ENCODE data around the gene WDR93.

WDR93 gene

DNA sequence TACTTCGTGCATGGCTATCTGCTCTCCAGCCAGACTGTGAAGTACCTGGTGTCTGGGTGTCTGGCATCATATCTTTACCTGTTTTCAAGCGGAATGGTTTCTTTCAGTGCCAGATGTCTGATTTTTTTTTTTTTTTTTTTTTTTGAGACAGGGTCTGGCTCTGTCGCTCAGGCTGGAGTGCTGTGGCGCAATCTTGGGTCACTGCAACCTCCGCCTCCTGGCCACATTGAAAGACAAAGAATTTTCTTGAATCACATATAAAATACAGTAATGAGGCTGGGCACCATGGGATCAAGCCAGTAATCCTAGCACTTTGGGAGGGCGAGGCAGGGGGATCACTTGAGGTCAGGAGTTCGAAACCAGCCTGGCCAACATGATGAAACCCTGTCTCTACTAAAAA lies 63.2 kb downstream of the WDR93 start:
- Histone ChIP-seq H3K27me3 (ENCODE audit: control insufficient read depth, insufficient read depth, low read length) (peaks cover 13% of the 10 kb centered on the region), H3K9ac (ENCODE audit: low read depth, low read length) (no peak overlapping the region), H3K4me1 (ENCODE audit: control insufficient read depth, insufficient read depth, low read length) (peaks cover 7% of the 10 kb centered on the region), H3K9me3 (replicated peaks; ENCODE audit: low read length) (no peaks in the 10 kb centered on the region), H3K4me2 (ENCODE audit: low read length) (no peak overlapping the region), H3K4me3 (ENCODE audit: low read length) (no peak overlapping the region), H3K36me3 (ENCODE audit: insufficient read depth, low read length) (no peaks in the 10 kb centered on the region)

DNA sequence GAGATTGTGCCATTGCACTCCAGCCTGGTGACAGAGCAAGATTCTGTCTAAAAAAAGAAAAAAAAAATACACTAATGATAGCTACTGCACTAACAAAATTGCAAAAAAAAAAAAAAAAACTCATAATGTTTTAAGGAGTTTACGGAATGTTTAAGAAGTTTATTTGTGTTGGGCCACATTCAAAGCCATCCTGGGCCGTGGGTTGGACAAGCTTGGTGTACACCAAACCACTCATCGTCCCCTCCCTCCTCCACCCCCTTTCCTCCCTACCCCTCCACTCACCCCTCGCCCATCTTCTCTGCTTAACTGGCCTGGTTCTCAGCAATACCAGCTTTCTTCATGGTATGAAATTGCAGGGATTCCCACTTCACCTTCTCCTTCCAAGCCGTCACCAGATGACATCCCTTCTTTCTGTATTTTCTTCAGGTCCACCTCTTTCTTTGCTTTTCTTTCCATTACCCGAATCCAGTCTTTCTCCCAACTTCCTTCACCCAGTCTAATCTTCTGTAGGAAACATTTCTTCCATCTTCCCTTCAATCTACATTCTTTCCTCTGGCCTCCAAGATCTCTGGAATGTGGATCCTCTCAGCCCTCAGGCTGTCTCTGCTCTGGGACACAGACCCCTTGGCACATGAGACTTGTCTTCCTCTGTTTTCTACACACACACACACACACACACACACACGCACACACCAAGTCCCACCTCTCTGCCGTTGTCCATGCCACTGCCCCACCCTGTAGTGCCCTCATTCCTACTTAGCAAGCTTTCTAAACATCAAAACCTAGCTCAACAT lies 63.9 kb downstream of the WDR93 start:
- Histone ChIP-seq H3K9ac (ENCODE audit: low read depth, low read length) (no peak overlapping the region), H3K4me1 (ENCODE audit: control insufficient read depth, insufficient read depth, low read length) (peaks cover 7% of the 10 kb centered on the region), H3K27me3 (ENCODE audit: control insufficient read depth, insufficient read depth, low read length) (peaks cover 9% of the 10 kb centered on the region), H3K36me3 (ENCODE audit: insufficient read depth, low read length) (no peaks in the 10 kb centered on the region), H3K4me3 (ENCODE audit: low read length) (no peak overlapping the region), H3K9me3 (replicated peaks; ENCODE audit: low read length) (no peaks in the 10 kb centered on the region), H3K4me2 (ENCODE audit: low read length) (no peak overlapping the region)

DNA sequence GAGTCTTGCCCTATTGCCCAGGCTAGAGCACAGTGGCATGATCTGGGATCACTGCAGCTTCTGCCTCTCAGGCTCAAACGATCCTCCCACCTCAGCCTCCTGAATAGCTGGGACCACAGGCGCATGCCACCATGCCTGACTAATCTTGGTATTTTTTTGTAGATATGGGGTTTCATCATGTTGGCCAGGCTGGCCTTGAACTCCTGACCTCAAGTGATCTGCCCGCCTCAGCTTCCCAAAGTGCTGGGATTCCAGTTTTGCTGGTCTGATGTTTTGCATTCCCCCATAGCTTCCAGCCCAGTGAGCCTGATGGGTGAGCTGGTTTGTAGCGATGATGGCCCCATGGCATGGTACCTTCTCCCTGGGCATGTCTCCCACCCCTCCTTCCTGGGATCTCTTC lies 65.1 kb downstream of the WDR93 start:
- Histone ChIP-seq H3K4me2 (ENCODE audit: low read length) (no peak overlapping the region), H3K9me3 (replicated peaks; ENCODE audit: low read length) (no peaks in the 10 kb centered on the region), H3K36me3 (ENCODE audit: insufficient read depth, low read length) (no peaks in the 10 kb centered on the region), H3K4me3 (ENCODE audit: low read length) (no peak overlapping the region), H3K27me3 (ENCODE audit: control insufficient read depth, insufficient read depth, low read length) (peaks cover 3% of the 10 kb centered on the region), H3K4me1 (ENCODE audit: control insufficient read depth, insufficient read depth, low read length) (no peaks in the 10 kb centered on the region), H3K9ac (ENCODE audit: low read depth, low read length) (no peak overlapping the region)

DNA sequence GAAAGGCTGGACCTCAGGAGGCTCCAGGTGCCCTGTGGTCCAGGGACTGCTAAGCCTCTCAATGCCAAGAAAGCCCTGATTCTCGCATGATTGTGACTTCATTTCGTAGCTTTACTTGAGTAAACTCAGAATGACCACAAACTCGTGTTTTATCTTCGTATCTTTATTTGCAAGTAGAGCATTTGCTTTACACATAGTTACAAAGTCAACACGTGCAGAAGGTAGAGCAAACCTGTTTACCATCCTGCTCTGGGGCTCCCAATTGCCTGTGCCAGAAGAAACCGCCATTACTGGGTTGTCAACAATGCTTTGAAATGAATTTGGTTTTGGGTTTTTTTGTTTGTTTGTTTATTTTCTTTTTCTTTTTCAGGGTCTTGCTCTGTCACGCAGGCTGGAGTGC lies 66.3 kb downstream of the WDR93 start:
- no peak overlapping the region for H3K4me2 ChIP-seq (ENCODE audit: low read length)
- no peaks in the 10 kb centered on the region for H3K4me1 ChIP-seq (ENCODE audit: control insufficient read depth, insufficient read depth, low read length)
- H3K27me3 ChIP-seq (ENCODE audit: control insufficient read depth, insufficient read depth, low read length), result peaks cover 3% of the 10 kb centered on the region
- no peaks in the 10 kb centered on the region for H3K9me3 ChIP-seq (replicated peaks; ENCODE audit: low read length)
- H3K36me3 ChIP-seq (ENCODE audit: insufficient read depth, low read length), result no peaks in the 10 kb centered on the region
- no peak overlapping the region for H3K9ac ChIP-seq (ENCODE audit: low read depth, low read length)
- no peak overlapping the region for H3K4me3 ChIP-seq (ENCODE audit: low read length)

DNA sequence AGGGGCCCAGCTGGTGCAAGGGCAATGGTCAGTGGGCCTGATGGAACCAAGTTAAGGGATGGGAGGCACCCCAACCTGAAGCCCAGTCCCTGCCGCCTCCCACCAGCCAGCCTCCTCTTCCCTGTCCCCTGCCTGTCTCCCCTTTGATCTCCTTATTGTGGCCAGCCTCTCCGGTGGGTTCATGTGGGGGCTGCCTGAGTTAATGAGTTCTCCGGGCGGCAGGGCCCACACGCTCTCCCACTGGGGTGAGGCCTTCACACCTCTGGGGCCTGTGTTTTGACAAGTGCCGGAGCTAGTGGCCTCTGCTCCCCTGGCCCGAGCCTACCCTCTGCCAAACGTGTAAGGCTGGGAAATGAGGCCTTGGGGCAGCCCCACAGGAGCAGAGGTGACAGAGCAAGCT lies 67.7 kb downstream of the WDR93 start:
- Histone ChIP-seq H3K4me2 (ENCODE audit: low read length) (no peak overlapping the region), H3K9me3 (replicated peaks; ENCODE audit: low read length) (no peaks in the 10 kb centered on the region), H3K9ac (ENCODE audit: low read depth, low read length) (no peak overlapping the region), H3K27me3 (ENCODE audit: control insufficient read depth, insufficient read depth, low read length) (peaks cover 3% of the 10 kb centered on the region), H3K4me3 (ENCODE audit: low read length) (no peak overlapping the region), H3K36me3 (ENCODE audit: insufficient read depth, low read length) (no peaks in the 10 kb centered on the region), H3K4me1 (ENCODE audit: control insufficient read depth, insufficient read depth, low read length) (no peaks in the 10 kb centered on the region)

DNA sequence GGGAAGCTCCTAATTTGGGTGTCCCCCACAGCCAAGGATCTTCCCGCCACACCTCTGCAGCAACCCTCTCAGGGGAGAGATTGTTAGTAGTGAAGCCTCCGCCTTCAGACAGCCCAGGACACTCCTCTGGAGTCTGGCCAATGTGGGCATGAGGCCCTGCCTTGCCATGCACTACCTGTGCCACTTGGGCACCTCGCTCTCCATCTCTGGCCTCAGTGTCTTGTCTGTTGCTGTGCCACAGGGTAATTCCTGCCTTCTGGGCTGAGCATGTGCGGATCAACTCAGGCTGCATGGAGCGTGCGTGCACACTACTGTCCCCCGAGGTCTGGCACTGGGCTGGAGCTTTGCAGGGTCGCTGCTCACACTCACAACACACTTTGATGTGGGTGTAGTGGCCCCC lies 68.4 kb downstream of the WDR93 start:
- H3K4me3 ChIP-seq (ENCODE audit: low read length), result no peak overlapping the region
- H3K27me3 ChIP-seq (ENCODE audit: control insufficient read depth, insufficient read depth, low read length), result peaks cover 3% of the 10 kb centered on the region
- H3K4me1 ChIP-seq (ENCODE audit: control insufficient read depth, insufficient read depth, low read length), result no peaks in the 10 kb centered on the region
- no peaks in the 10 kb centered on the region for H3K36me3 ChIP-seq (ENCODE audit: insufficient read depth, low read length)
- no peaks in the 10 kb centered on the region for H3K9me3 ChIP-seq (replicated peaks; ENCODE audit: low read length)
- H3K9ac ChIP-seq (ENCODE audit: low read depth, low read length), result no peak overlapping the region
- no peak overlapping the region for H3K4me2 ChIP-seq (ENCODE audit: low read length)

DNA sequence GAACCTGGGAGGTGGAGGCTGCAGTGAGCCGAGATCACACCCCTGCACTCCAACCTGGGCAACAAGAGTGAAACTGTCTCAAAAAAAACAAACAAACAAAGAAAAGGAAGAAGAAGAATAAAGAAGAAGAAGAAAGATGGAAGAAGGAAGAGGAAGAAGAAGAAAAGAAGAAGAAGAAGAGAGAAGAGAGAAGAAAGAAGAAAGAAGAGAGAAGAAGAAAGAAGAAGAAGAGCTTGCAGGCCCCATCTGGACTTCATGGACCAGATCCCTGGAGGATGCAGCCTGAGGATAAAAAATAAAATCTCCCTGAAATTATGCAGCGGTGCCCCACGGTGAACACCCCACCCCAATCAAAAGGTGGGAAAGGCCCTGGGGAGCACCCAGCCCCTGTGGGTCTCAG lies 69.2 kb downstream of the WDR93 start:
- no peaks in the 10 kb centered on the region for H3K36me3 ChIP-seq (ENCODE audit: insufficient read depth, low read length)
- peaks cover 3% of the 10 kb centered on the region for H3K27me3 ChIP-seq (ENCODE audit: control insufficient read depth, insufficient read depth, low read length)
- no peak overlapping the region for H3K4me3 ChIP-seq (ENCODE audit: low read length)
- no peak overlapping the region for H3K4me2 ChIP-seq (ENCODE audit: low read length)
- H3K4me1 ChIP-seq (ENCODE audit: control insufficient read depth, insufficient read depth, low read length), result no peaks in the 10 kb centered on the region
- no peak overlapping the region for H3K9ac ChIP-seq (ENCODE audit: low read depth, low read length)
- H3K9me3 ChIP-seq (replicated peaks; ENCODE audit: low read length), result no peaks in the 10 kb centered on the region

DNA sequence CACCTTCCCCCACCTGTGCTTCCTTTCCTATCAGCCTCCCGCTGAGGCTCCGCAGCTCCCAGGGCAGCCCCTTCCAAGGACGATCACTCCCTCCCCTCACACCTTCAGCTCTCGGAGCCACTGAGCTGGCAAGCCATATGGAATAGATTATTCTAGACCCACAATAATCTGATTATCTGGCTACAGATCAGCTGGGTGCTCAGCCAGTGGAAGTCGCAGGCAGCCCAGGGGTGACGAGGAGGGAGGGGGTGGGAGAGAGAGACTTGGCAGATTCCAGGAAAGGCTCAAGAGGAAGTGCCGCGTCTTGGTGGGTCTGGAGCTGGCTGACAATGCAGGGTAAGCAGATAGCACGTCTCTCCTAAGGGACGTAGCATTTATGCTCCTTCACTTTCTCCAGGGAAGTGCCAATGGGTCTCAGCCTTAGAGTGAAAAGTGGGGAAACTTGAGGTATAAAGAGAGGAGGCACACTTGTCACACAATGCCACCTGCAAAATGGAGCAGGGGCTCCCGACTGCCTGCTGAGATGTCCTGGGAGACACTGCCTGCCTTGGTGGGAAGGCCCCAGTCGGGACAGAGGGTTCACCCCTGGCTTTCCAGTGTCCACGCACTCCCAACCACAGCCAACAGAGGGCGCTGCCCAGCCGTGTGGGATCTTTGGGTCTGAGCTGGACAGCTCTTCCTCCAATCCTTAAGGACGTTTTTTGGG lies 69.8 kb downstream of the WDR93 start:
- Histone ChIP-seq H3K27me3 (ENCODE audit: control insufficient read depth, insufficient read depth, low read length) (peaks cover 3% of the 10 kb centered on the region), H3K4me2 (ENCODE audit: low read length) (no peak overlapping the region), H3K4me3 (ENCODE audit: low read length) (no peak overlapping the region), H3K36me3 (ENCODE audit: insufficient read depth, low read length) (no peaks in the 10 kb centered on the region), H3K9ac (ENCODE audit: low read depth, low read length) (no peak overlapping the region), H3K9me3 (replicated peaks; ENCODE audit: low read length) (no peaks in the 10 kb centered on the region), H3K4me1 (ENCODE audit: control insufficient read depth, insufficient read depth, low read length) (no peaks in the 10 kb centered on the region)

DNA sequence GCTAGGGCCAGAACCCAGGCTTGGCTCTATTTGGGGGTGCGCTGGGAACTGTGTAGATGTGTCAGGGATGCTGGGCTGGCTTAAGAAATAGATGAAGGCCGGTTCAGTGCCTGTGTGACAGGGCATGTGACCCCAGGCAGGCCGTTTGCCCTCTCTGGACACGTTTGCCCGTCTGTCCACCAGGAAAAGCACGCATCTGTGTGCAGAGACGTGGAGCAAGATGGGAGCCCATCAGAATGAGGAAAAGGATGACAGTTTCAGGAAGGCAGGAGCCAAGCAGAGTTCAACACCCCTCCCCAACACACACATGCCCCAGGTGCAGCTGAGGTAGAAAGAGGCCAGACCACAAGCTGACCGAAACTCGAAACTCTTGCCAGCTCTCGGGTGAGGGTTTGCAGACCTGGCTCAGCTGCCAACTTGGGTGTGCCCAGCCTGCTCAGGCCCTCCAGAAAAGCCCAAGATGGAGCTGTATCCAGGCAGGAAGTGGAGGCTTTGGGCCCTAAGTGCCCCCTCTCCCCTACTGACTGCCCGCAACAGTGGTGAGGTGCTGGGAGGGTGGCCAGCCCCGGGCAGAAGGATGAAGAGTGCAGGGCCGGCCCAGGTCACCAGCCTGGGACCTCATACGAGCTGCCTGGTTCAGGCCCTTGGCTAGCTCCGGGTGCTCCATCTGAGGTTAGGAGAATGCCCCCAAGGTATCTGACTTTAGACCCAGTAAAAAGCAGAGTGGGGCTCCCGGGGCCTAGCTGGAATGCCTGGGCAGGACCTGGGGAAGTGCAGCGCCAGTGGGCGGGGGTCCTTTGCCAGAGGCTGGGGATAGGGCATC lies 70.6 kb downstream of the WDR93 start:
- Histone ChIP-seq H3K4me1 (ENCODE audit: control insufficient read depth, insufficient read depth, low read length) (no peaks in the 10 kb centered on the region), H3K36me3 (ENCODE audit: insufficient read depth, low read length) (no peaks in the 10 kb centered on the region), H3K27me3 (ENCODE audit: control insufficient read depth, insufficient read depth, low read length) (peaks cover 3% of the 10 kb centered on the region), H3K9me3 (replicated peaks; ENCODE audit: low read length) (no peaks in the 10 kb centered on the region), H3K9ac (ENCODE audit: low read depth, low read length) (no peak overlapping the region), H3K4me3 (ENCODE audit: low read length) (no peak overlapping the region), H3K4me2 (ENCODE audit: low read length) (no peak overlapping the region)

DNA sequence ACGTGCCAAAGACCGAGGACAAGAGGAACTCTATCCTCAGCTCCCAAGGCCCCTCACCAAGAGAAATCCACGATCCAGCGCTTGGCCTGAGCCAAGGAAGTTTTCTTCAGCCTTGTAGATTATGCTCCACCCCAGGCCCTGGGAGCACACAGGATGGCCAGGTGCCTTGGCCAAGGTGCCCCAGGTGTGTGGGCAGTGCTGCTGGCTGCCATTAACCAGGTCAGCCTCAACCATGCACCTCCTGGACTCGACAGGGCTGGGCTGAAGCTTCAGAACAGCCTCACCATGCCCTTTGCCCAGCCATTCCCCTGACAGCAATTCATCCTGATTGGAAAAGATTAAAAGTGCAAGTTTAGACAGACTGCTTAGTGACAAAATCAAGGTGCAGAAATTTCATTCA lies 71.3 kb downstream of the WDR93 start:
- Histone ChIP-seq H3K4me2 (ENCODE audit: low read length) (no peak overlapping the region), H3K4me1 (ENCODE audit: control insufficient read depth, insufficient read depth, low read length) (no peaks in the 10 kb centered on the region), H3K27me3 (ENCODE audit: control insufficient read depth, insufficient read depth, low read length) (peaks cover 3% of the 10 kb centered on the region), H3K9me3 (replicated peaks; ENCODE audit: low read length) (no peaks in the 10 kb centered on the region), H3K9ac (ENCODE audit: low read depth, low read length) (no peak overlapping the region), H3K4me3 (ENCODE audit: low read length) (no peak overlapping the region), H3K36me3 (ENCODE audit: insufficient read depth, low read length) (no peaks in the 10 kb centered on the region)

DNA sequence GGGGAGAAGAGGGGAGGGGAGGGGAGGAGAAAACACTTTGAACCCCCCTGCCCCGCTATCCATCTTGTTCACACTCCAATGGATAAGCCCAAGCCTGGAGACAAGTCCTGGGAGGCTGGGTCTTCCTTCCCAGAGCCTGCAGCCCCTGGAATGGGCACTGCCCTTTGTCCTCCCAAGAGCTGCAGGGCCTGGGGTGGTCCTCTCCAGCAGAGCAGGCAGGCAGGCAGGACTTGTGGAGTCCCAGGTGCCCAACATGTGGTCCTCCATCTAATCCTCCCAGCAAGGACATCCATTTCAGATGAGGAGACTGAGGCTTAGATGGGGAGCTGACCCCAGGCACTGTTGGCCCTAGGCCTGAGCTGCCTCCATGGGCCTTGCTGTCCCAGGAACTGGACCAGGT lies 75.1 kb downstream of the WDR93 start:
- Histone ChIP-seq H3K4me2 (ENCODE audit: low read length) (no peak overlapping the region), H3K4me1 (ENCODE audit: control insufficient read depth, insufficient read depth, low read length) (peaks cover 10% of the 10 kb centered on the region), H3K27me3 (ENCODE audit: control insufficient read depth, insufficient read depth, low read length) (no peaks in the 10 kb centered on the region), H3K4me3 (ENCODE audit: low read length) (no peak overlapping the region), H3K9ac (ENCODE audit: low read depth, low read length) (no peak overlapping the region), H3K36me3 (ENCODE audit: insufficient read depth, low read length) (no peaks in the 10 kb centered on the region), H3K9me3 (replicated peaks; ENCODE audit: low read length) (no peaks in the 10 kb centered on the region)

All from skeletal muscle satellite cell (primary cell).